B cell (primary cell): ENCODE results near the gene TMEM222. TPM values are rescaled to one million over a fixed set of nuclear protein-coding genes. Genes with fewer than 3 reads are reported as not detected.

Experiments used
- ATAC-seq: fragments of 200-7000 bp; cut with Tn5 transposase; one replicate; pipeline ENCODE4 v1.10.0; 2021; ENCODE audit warnings: low read depth, mild to moderate bottlenecking, moderate number of reproducible peaks, moderate library complexity
- CTCF ChIA-PET: fragments of 350-600 bp; sonication (Branson Sonifier 250); formaldehyde crosslinking; loops from one replicate; lab custom pipeline; 2021; ENCODE audit warnings: antibody characterized with exemption, inconsistent platforms; lab: Charles Lee
- POLR2A ChIA-PET: fragments of 350-600 bp; sonication (Branson Sonifier 250); formaldehyde crosslinking; loops from one replicate; lab custom pipeline; 2021; ENCODE audit warnings: antibody characterized with exemption; lab: Charles Lee
- DNase-seq: peaks from one replicate; pipeline ENCODE4 v3.0.0; 2013
- H2AFZ ChIP-seq: 2 replicates; pipeline ENCODE4 v1.6.1; 2012; ENCODE audit warnings: mild to moderate bottlenecking, low read depth, low read length; ENCODE audit not compliant: insufficient read depth, poor library complexity, severe bottlenecking
- H3K27ac ChIP-seq, 2 donors: 1 replicate in 1 of 2; 2 replicates in 1 of 2; pipeline ENCODE4 v1.5.1; 2012 to 2013; ENCODE audit warnings: low read length in 2 of 2, mild to moderate bottlenecking in 2 of 2, moderate library complexity in 1 of 2
- H3K27me3 ChIP-seq, 4 experiments: fragments of 200-600 bp in 1 of 4; sonication (generic) in 1 of 4; replicated peaks in 1 of 4; 1 replicate in 2 of 4; 2 replicates in 2 of 4; pipeline versions ENCODE4 v1.6.1 to v1.7.0; 2013 to 2016; ENCODE audit warnings: low read length in 3 of 4, mild to moderate bottlenecking in 2 of 4, mixed read lengths in 1 of 4, moderate library complexity in 1 of 4; ENCODE audit not compliant: insufficient read depth in 4 of 4, control insufficient read depth in 3 of 4; ENCODE audit errors: control extremely low read depth in 1 of 4
- H3K36me3 ChIP-seq, 2 experiments: replicated peaks in 1 of 2; 1 replicate in 1 of 2; 2 replicates in 1 of 2; pipeline versions ENCODE4 v1.6.1 to v1.7.1; 2013; ENCODE audit warnings: low read length in 1 of 2; ENCODE audit not compliant: insufficient read depth in 2 of 2, control insufficient read depth in 1 of 2; ENCODE audit errors: control extremely low read depth in 1 of 2, extremely low read depth in 1 of 2
- H3K4me1 ChIP-seq, 2 donors: fragments of 200-600 bp in 1 of 2; sonication (generic) in 1 of 2; 1 replicate in 1 of 2; 2 replicates in 1 of 2; pipeline versions ENCODE4 v1.5.1 to v1.6.1; 2013 to 2017; ENCODE audit warnings: low read length in 2 of 2; ENCODE audit not compliant: control insufficient read depth in 2 of 2, insufficient read depth in 2 of 2
- H3K4me2 ChIP-seq: replicated peaks from 2 replicates; pipeline ENCODE3; 2012; ENCODE audit warnings: mild to moderate bottlenecking, low read depth, low read length; ENCODE audit not compliant: poor library complexity, severe bottlenecking
- H3K4me3 ChIP-seq, 5 experiments: fragments of 200-600 bp in 1 of 5; sonication (generic) in 1 of 5; 1 replicate in 3 of 5; 2 replicates in 2 of 5; pipeline versions ENCODE4 v1.5.1 to v1.7.0; 2011 to 2016; ENCODE audit warnings: low read length in 4 of 5, mild to moderate bottlenecking in 4 of 5, low read depth in 2 of 5, control low read depth in 1 of 5, moderate library complexity in 1 of 5; ENCODE audit not compliant: insufficient read depth in 1 of 5; ENCODE audit errors: control extremely low read depth in 1 of 5, extremely low read depth in 1 of 5
- H3K79me2 ChIP-seq: fragments of 200-600 bp; sonication (generic); one replicate; pipeline ENCODE4 v1.6.0; 2016; ENCODE audit warnings: low read length; ENCODE audit not compliant: control insufficient read depth, insufficient read depth
- H3K9ac ChIP-seq: fragments of 200-600 bp; sonication (generic); 2 replicates; pipeline ENCODE4 v1.6.1; 2017; ENCODE audit warnings: mild to moderate bottlenecking, low read length, moderate library complexity
- H3K9me3 ChIP-seq, 3 donors: one replicate each; pipeline versions ENCODE4 v1.6.1 to v1.7.1; 2013; ENCODE audit warnings: low read length in 2 of 3; ENCODE audit not compliant: control insufficient read depth in 2 of 3, insufficient read depth in 1 of 3; ENCODE audit errors: control extremely low read depth in 1 of 3
- H4K20me1 ChIP-seq: 2 replicates; pipeline ENCODE4 v1.6.0; 2012; ENCODE audit warnings: mild to moderate bottlenecking, low read length; ENCODE audit not compliant: insufficient read depth, control insufficient read depth, poor library complexity, severe bottlenecking
- H3K27ac Mint-ChIP-seq: one replicate; pipeline ENCODE4 v1.8.0; 2021; ENCODE audit warnings: mixed read lengths
- H3K27me3 Mint-ChIP-seq: one replicate; pipeline ENCODE4 v1.8.0; 2021; ENCODE audit warnings: mixed read lengths
- H3K4me1 Mint-ChIP-seq: one replicate; pipeline ENCODE4 v1.8.0; 2021; ENCODE audit warnings: mixed read lengths
- H3K4me3 Mint-ChIP-seq: one replicate; pipeline ENCODE4 v1.8.0; 2021; ENCODE audit warnings: mixed read lengths
- H3K9me3 Mint-ChIP-seq: one replicate; pipeline ENCODE4 v1.8.0; 2022; ENCODE audit warnings: mixed read lengths; ENCODE audit not compliant: insufficient read depth
- EZH2 ChIP-seq: IDR thresholded peaks from 2 replicates; pipeline ENCODE4 v1.6.1; 2012; ENCODE audit warnings: borderline replicate concordance, low read depth, mild to moderate bottlenecking, moderate library complexity, low read length; ENCODE audit not compliant: insufficient read depth, poor library complexity, severe bottlenecking
- whole genome bisulfite sequencing: methylation state at CpG from one replicate; pipeline ENCODE4 v1.1.5; 2013; ENCODE audit warnings: missing lambda C conversion rate; ENCODE audit not compliant: insufficient coverage; 5-methylcytosine and 5-hydroxymethylcytosine counted together
- intact Hi-C: fragments of 100-400 bp; cut with micrococcal nuclease; formaldehyde crosslinking; loops from one replicate; pipeline ENCODE4 v1.10.0; 2022
- polyA plus RNA-seq: library from polyadenylated mRNA; depleted of rRNA; stranded (reverse); fragments of >200 nt; gene quantifications from 2 replicates; pipeline ENCODE4 v1.2.3, GENCODE V29; 2012
- total RNA-seq, 2 donors: library from RNA; stranded (reverse); fragments of 120-200 nt in 1 of 2; gene quantifications; 1 replicate in 1 of 2; 2 replicates in 1 of 2; pipeline versions ENCODE4 v1.2.3 to v1.2.4, GENCODE V29; 2013 to 2022
- TF ChIP-seq, protein P1 (sequence below): fragments of 200-600 bp; IDR thresholded peaks from one replicate; pipeline ENCODE4 v1.8.0; 2022; ENCODE audit warnings: antibody characterized with exemption, mild to moderate bottlenecking

Gene TMEM222
- total and polyA plus RNA-seq, 2 donors (not counting 1 experiment from before 2014, with no cell fraction given): 44.2 to 80.9 TPM

DNA sequence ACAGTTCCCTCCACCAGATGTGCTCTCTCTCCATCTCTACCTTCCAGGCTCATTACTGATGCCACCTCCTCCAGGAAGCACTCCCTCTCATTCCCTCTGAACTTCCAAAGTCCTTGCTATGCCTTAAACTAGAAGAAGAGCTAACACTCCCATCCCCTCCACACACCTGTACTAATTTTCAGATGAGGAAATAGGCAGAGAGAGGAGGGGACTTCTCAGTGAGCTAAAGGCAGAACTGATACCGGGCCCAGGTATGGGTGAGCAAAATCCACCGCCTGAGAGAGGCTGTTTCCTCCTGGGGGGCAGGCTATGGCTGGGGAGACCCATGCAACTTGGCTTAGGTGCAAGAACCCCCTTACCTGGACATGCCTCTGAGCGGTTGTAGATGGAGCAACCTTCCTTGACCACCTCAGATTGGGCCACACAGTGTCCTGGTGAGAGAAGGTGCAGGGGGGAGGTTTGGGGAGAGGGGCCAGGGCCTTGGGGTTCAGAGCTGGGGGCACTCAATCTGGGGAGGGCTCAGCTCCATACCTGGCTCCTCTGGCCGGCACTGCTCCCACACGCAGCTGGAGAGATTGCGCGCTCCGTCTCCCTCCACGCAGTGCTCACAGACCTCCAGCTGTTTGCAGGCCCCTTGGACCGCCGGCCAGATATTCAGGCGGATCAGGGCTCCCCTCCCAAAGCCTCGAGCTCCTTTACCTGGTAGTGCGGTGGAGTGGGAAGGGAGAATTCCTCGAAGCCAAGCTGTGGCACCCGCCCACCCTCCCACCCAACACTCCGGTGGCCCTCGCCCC, 60.2 kb downstream of the TMEM222 start:
- Histone ChIP-seq H3K27ac (no peak overlapping the region), H2AFZ (no peak overlapping the region), H3K9ac (no peak overlapping the region), H3K4me3 (no peak overlapping the region), H3K4me2 (peak overlapping the region; percentile 17), H3K4me1 (peaks cover 8 to 12% of the 10 kb centered on the region in 2 donors), H3K27me3 (no peaks in the 10 kb centered on the region), H3K9me3 (peaks cover 0 to 4% (median 0%) of the 10 kb centered on the region in 3 donors), H3K79me2 (no peaks in the 10 kb centered on the region), H4K20me1 (no peaks in the 10 kb centered on the region), H3K36me3 (no peaks in the 10 kb centered on the region)
- ChIA-PET CTCF (interaction anchor here (0.9 to 2.4 kb wide), 10 partner anchors 8 to 227 kb away, joined by 3 to 13 read pairs (median 5); partner anchors contain the start of gene MAP3K6), POLR2A (interaction anchor here (1.3 to 1.5 kb wide), 2 partner anchors 17 to 25 kb away, joined by 3 to 4 read pairs; no protein-coding TSS in a partner anchor)
- no peak for TF ChIP-seq EZH2
- TF ChIP-seq, protein P1, sequence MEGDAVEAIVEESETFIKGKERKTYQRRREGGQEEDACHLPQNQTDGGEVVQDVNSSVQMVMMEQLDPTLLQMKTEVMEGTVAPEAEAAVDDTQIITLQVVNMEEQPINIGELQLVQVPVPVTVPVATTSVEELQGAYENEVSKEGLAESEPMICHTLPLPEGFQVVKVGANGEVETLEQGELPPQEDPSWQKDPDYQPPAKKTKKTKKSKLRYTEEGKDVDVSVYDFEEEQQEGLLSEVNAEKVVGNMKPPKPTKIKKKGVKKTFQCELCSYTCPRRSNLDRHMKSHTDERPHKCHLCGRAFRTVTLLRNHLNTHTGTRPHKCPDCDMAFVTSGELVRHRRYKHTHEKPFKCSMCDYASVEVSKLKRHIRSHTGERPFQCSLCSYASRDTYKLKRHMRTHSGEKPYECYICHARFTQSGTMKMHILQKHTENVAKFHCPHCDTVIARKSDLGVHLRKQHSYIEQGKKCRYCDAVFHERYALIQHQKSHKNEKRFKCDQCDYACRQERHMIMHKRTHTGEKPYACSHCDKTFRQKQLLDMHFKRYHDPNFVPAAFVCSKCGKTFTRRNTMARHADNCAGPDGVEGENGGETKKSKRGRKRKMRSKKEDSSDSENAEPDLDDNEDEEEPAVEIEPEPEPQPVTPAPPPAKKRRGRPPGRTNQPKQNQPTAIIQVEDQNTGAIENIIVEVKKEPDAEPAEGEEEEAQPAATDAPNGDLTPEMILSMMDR: no peak
- 60% methylated on average over 5 of the region's 18 CpGs for WGBS
- no peak overlapping the region for H3K4me3 Mint-ChIP-seq
- peaks cover 4% of the 10 kb centered on the region for H3K27me3 Mint-ChIP-seq
- DNase-seq (peak; percentile 60), ATAC-seq (peak; percentile 53)
- peaks cover 8% of the 10 kb centered on the region for H3K4me1 Mint-ChIP-seq
- H3K9me3 Mint-ChIP-seq: no peaks in the 10 kb centered on the region
- intact Hi-C loops: no loop called here
- H3K27ac Mint-ChIP-seq: no peak overlapping the region

DNA sequence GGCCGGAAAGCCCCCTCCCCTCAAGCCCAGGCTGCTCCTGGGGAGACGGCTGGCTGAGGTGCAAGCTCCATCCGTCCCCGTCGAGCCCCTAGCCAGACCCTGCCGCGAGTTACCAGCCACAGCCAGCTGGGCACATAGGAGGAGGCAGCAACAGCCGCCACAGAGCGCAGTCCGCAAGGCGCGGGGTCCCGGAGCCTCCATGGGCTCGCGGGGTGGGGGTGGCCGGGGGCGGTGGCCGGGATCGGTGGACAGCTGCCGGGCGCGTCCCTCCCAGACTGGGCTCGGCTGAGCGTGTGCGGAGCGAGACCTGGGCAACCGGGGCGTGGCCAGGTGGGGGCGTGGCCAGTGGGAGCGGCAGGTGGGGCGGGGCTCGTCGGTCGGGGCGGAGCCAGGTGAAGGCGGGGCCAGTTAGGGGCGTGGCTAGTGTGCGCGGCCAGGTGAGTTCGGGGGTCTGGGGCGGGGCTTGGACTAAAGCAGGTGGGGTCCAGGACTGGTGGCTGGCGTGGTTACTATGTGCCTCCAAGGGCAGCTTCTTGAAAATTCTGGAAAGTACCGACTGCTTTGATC, 61.2 kb downstream of the TMEM222 start, which contains the start of gene CD164L2:
CD164L2 (minus strand) TSS at position 295 of the 567 bp plus-strand sequence; CDS start at position 201, 94 bp downstream.
- POLR2A ChIA-PET: interaction anchor here (0.5 to 1.3 kb wide), 2 partner anchors 18 to 156 kb away, joined by 4 to 5 read pairs; no protein-coding TSS in a partner anchor
- Mint-ChIP-seq H3K4me3 (no peak within 1 kb of the TSS), H3K27me3 (peaks cover 4% of the 10 kb centered on the region), H3K27ac (no peak within 1 kb of the TSS), H3K9me3 (no peaks in the 10 kb centered on the region), H3K4me1 (peaks cover 8% of the 10 kb centered on the region)
- CTCF ChIA-PET: interaction anchor here (0.5 to 9.4 kb wide), 12 partner anchors 12 to 384 kb away, joined by 3 to 135 read pairs (median 4); partner anchors contain the start of gene MAP3K6
- Histone ChIP-seq H3K9ac (no peak within 1 kb of the TSS), H3K79me2 (no peaks in the 10 kb centered on the region), H4K20me1 (no peaks in the 10 kb centered on the region), H3K4me2 (peak within 1 kb of the TSS; percentile 42), H2AFZ (no peak within 1 kb of the TSS), H3K9me3 (peaks cover 0 to 4% (median 0%) of the 10 kb centered on the region in 3 donors), H3K4me1 (peaks cover 8 to 12% of the 10 kb centered on the region in 2 donors), H3K27me3 (no peaks in the 10 kb centered on the region), H3K36me3 (no peaks in the 10 kb centered on the region), H3K4me3 (no peak within 1 kb of the TSS), H3K27ac (no peak within 1 kb of the TSS)
- DNase-seq: no peak
- ATAC-seq: peak; percentile 72
- TF ChIP-seq EZH2: no peak
- TF ChIP-seq, protein P1: no peak
- WGBS: 31% methylated on average over 43 of the region's 43 CpGs
- intact Hi-C loops: no loop called here
